ENCODE data around the gene MAPK1.
"Not testable (repeated sequence)": the region's sequence is repeated elsewhere in the genome, so short reads cannot be mapped to it uniquely, and the experiment has no call there.

MAPK1 gene

DNA sequence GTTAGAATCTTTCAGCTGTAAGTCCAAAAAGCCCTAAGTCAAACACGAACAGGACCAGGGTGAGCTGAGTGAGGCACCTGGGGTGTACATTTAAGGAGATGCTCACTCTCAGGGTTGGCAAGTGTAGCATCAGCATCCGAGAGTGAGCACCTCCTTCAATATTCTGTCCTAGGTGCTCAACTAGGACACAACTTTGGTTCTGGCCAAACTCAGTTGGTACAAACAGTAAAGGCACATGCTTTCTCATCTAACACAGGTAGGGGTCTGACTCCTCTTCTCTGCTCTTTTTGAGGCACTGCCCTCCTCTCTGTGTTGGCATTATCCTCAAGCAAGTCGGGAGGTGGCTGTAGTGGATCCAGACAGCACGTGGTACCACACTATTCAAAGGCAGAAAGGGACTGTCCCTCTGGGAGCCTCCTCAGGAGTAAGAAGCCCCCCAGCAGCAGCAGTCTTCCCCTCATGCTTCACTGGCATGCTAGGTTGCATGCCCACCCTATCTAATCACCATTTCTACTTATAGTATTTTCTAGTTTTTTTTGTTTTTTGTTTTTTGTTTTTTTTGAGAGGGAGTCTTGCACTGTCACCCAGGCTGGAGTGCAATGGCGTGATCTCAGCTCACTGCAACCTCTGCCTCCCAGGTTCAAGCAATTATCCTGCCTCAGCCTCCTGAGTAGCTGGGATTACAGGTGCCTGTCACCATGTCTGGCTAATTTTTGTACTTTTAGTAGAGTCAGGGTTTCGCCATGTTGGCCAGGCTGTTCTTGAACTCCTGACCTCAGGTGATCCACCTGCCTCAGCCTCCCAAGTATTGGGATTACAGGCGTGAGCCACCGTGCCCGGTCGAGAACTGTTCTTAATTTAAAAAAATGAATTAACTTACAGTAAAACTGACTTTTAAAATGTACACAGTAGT lies 14.7 kb upstream of the MAPK1 start:
- DNase-seq = no peak

DNA sequence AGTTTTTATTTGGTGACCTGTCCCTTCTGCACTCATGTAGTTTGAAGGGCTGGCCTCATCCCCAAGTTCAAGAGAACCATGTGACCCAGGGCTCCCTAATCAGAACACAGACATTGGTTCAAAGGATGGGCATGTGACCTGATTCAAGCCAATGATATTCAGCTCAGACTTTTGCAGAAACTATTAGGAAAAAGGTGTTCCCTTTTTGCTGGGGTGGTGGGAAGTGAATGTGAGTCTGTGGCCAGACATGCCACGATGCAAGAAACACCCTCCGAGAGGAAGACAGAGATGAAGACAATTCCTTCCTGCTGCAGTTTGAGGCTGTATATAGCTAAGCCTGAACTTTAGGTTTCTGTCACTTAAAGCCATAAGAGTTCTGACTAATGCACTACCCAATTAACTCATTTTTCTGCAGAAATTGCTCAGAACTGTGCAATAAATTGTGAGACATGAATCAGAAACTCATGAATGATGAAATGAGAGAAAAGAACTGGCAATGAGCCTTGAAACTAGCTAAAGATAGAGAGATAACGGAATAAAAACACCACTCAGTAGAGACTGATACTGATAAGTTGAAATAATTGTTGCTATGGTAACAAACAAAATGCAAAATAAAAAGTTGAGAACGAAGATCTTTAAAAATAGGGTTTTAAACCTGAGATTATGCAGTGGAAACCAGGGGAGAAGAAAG lies 9.2 kb upstream of the MAPK1 start:
- peak; percentile 14 to 19 for DNase-seq

DNA sequence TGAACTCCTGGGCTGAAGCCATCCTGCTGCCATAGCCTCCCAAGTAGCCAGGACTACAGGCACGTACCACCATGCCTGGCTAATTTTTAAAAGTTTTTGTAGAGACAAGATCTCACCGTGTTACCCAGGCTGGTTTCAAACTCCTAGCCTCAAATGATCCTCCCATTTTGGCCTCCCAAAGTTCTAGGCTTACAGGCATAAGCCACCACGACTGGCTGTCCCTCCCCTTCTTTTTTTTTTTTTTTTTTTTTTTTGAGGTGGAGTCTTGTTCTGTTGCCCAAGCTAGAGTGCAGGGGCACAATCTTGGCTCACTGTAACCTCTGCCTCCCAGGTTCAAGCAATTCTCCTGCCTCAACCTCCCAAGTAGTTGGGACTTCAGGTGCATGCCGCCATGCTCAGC lies 7.5 kb upstream of the MAPK1 start:
- not testable (repeated sequence) for DNase-seq

DNA sequence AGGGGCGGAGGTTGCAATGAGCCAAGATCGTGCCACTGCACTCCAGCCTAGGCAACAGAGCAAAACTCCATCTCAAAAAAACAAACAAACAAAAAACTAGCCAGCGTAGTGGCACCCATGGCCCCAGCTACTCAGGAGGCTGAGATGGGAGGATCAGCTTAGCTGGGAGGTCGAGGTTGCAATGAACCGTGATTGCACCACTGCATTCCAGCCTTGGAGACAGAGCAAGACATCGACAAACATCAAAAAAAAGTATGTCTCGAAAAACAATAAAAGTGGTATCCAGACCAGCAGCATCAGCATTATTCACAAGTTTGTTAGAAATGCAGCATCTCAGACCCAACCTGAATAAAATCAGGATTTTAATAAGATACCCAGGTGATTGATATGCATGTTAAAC lies 6.2 kb upstream of the MAPK1 start:
- DNase-seq = no peak

DNA sequence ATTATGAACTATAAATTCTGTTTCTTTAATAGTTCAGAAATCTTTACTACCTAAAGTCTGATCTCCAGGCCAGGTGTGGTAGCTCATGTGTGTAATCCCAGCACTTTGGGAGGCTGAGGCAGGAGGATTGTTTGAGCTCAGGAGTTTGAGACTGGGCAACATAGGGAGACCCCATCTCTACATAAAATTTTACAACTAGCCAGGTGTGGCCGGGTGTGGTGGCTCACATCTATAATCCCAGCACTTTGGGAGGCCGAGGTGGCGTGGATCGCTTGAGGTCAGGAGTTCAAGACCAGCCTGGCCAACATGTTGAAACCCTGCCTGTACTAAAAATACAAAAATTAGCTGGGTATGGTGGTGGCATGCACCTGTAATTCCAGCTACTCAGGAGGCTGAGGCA lies 5.3 kb upstream of the MAPK1 start:
- not testable (repeated sequence) for DNase-seq

DNA sequence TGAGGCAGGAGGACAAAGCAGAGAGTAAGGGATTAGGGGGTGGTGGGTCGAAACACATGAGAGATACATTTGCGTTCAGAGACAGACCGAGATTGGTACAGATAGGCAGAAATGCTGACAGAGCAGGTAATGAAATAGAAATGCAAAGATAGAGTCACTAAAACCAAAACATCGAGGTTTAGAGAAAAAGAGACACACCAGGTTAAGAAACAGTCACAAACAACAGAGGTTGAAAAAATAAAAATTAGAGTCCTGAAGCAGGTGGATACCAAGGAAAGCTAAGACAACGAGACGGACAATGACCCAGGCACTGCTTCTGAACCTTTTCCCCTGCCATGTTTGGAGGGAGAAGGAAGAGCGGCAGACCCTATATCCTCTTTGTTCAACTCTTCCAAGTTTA lies 1.2 kb upstream of the MAPK1 start:
- DNase-seq = no peak

DNA sequence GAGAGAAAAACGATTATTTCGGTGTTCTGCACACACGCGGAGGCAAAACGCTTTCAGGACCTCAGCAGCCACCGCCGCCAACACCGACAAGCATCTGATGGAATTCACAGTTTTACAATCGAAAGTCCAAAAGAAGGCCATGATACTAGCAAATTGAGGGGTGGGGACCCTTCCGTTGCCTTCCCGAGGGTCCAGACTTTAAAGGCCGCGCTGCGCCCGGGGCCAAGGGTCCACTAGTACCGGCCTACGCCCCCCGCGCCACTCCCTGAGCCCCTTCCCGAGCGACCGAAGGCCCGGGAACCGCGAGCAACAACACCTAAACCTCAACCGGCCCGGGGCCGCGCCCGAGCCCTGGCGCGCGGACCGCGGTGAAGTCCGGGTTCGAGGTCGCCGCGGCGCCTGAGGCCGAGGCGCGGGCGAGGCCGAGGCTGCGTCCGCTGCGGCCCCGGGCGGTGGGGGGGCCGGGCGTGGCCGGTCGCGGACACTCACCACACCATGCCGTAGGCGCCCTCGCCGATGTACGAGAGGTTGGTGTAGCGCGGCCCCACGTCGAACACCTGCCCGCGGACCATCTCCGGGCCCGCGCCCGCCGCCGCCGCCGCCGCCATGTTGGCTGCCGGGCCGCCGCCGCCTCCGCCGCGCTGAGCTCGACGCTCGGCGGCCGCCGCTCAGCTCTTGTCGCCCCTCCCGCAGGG lies 465 bp downstream of the MAPK1 start:
- DNase-seq = peak in 1 of 2 donors; percentile 17

DNA sequence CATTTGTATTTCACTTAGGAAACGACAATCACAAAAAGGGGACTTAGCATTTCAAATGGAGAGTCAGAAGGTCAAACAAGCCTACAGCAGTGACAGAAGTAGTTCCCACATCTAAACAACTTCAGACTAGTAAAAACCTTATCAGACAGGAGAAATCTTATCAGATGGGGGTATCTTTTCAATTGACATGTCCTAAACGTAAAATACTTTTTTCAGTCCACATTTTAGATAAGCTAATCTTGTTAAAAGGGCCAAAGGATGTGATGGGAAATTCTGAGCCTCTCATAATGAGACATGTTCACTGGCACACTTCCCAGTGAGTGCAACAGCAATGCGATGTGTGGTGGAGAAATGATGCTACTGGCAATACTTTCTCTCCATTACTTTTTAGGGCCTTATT lies 2.4 kb downstream of the MAPK1 start:
- DNase-seq = no peak

DNA sequence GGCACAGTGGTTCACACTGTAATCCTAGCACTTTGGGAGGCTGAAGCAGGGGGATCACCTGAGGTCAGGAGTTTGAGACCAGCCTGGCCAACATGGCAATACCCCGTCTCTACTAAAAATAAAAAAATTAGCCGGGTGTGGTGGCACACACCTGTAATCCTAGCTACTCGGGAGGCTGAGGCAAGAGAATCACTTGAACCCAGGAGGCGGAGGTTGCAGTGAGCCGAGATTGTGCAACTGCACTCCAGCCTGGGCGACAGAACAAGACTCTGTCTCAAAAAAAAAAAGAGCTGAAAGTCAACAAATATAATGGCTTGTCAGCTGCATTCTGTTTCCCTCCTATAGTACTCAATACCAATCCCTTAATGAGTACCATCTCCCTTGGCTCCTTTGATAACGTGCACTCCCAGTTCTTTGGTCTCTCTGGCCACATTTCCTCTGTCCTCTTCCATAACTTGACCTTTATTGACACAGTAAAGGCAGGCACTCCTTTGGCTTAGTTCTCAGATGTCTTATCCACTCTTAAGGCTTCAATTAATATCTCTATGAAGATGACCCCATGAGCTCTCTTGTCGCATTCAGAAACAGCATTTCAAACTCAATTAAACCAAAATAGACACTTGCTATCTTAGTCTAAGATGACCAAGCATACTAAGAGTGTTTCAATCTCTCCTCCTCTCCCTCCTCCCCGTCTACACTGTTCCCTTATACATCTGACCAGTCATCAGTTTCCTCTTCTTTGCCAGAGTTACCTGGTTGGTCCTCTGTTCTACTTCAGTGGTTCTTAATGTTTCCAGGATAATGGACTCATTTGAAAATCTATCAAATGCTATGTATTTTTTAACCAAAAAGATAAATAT lies 4.8 kb downstream of the MAPK1 start:
- DNase-seq = no peak

DNA sequence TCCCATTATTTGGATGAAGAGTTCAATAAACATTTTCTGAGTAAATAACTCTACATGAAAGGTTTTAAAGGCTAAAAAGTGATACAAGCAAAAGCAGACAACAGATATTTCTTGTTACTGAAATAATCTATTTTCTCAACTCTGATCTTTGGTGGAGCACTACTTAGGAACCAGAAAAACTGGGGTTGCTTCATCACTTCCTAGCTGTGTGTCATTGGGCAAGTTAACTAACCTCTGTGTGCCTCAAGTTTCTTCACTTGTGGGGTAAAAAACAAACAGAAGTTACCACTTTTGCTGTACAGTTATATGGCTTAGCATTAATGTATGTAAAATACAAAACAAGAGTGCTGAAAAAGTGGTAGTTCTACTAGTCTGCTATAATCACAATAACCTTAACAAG lies 5.6 kb downstream of the MAPK1 start:
- no peak for DNase-seq

DNA sequence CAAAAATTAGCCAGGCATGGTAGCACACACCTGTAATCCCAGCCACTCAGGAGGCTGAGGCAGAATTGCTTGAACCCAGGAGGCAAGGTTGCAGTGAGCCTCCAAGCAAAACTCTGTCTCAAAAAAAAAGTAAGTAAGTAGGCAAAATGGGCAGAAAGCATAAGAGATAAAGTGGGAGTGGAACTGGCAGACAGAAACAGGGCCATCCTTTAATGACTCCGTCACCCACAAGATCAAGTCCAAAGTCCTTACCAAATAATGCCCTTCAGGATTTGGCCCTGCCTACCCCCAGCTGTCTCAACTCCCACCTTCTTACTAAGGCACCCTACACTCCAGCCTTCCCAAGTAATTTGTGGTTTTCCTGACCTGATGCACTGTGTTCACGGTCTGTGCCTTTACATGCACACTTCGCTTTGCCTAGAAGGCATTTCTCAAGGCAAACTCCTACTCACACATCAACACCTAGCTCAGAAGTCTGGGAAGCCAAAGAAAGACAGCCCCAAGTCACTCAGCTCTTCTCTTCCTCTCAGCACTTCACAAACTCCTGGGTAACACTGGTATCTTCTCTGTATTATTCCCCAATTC lies 6.1 kb downstream of the MAPK1 start:
- no peak for DNase-seq

DNA sequence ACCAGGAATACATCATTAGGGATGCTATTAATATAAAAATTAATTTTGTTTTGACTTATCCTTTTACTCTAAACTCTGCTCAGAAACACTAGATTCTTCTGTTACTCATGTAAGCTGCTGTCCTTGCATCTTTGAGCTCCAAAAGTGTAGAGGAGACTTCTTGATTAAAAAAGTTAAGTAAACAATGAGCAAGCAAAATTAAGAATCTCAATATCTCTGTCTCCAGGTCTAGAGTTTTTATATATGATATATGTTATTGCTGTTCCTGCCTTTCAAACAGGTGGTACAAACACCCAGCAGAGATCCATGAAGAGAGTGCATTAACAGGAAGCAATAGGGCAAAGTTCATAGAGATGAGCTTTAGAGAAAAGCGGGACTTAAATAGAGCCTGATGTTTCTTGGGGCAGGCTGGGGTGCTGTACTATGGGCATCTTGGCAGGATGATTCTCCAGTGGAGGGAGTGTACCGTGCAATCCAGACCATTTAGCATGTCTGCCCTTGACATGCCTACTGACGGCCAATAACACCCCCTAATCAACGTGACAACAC lies 6.9 kb downstream of the MAPK1 start:
- DNase-seq = no peak

DNA sequence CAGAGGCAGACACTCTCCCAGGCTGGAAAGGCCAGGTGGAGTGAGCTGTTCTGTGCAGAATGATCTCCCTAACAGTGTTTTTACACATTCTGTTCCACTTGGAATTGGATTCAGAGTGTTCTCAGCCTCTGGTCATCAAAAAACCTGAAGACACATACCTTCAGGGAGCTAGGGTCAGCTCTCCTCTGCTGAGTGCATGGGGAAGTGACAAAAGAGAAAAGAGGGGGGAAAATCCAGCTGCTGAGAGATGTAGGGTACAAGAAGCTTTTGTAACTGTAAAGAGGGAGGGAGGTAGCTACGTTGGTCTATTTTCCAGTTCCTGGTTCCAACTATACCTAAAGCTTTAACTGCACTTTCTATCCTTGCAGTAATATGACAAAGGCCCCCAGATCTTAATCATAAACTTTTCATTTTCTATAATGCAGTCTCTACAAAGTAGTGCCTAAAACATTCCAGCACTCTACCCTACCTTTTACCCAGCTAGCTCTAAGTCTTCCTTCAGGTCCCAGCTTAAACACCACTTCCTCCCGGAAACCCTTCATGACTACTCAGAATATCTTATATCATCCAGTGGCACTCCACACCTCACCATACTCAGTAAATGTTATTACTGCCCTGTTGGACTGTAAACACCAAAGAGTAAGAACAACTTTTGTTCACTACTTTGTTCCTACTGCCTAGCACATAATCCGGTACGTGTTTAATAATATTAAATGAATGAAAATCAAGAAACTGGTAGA lies 9.2 kb downstream of the MAPK1 start:
- DNase-seq = no peak

DNA sequence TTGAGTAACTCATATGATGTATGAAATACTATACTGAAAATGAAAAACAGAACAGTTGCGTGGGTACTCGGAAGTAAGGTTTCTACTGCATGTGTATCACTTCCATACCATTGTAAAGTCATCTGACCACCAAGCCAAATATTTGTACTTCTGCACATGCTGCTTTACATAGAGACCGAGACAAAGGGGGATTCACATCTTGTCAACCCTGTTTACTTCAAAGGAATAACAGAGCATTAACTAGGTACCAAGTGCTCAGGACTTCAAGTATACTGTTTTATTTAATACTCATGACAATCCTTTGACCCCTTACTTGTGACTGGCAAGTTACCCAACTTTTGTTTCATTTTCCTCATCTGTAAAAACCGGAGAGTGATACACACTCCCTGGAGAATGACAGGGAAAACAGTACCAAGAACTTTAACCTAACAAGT lies 9.9 kb downstream of the MAPK1 start:
- DNase-seq = no peak

DNA sequence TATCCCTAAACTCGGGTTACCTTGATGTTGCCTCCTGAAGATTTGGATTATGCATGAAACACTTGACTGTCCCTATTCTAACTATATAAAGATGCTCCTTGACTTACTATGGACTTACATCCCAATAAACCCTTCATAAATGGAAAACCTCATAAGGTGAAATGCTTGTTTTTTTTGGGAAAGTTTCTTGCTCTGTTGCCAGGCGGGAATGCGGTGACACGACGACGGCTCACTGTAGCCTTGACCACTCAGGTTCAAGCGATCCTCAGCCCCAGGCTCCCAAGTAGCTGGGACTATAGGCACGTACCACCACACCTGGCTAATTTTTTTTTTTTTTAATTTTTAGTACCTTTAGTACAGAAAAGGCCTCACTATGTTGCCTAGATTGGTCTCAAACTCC lies 10.6 kb downstream of the MAPK1 start:
- DNase-seq = no peak

DNA sequence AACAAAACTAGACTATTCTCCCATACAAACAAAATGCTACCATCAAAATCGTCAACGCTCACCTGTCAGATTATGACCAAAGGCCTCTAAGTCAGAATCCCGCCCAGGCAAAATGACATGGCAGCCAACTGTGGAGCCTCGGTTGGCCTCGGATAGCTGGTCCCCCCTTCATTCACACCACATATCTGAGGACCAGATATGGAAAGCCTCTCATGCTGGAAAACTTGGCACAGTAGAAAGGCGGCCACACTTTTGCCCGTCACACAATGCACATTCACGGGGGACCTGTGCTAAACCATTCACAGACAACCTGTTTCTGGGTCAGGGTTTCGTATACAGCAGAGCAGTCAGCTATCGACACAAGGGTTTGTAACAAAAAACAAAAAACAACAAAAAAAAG lies 11.2 kb downstream of the MAPK1 start:
- no peak for DNase-seq

DNA sequence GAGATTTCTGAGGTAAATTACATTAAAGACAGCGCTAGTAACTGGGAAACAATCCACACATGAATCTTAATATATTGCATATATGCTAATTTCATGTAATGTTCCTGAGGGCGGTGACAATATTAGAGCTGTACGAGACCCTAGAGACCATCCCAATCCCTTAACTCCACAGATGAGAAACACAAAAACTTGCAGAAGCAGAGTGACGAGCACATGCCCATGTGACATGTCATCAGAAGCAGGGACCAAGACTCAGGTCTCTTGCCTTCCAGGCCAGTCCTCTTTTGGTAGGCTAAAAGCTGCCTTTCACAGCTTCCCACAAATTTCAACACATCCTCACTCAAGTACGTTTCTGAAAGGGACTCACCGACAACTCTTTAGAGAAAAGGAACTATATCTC lies 11.8 kb downstream of the MAPK1 start:
- DNase-seq = no peak

DNA sequence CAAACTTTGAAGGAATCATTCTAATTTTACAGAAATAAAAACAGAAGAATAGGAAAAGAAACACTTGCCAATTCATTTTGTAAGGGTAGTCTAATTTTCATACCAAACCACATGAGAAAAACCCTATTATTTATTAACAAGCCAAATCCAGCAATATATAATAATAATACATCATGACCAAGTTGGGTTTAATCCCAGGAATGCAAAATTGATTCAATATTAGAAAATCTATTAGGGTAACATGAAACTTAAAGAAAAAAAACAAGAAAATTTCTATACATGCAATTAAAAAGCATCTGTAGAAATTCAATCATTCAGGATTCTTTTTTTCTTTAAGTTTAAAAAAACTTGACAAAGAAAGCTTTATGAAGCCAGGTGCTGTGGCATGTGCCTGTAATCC lies 16.8 kb downstream of the MAPK1 start:
- DNase-seq = no peak

DNA sequence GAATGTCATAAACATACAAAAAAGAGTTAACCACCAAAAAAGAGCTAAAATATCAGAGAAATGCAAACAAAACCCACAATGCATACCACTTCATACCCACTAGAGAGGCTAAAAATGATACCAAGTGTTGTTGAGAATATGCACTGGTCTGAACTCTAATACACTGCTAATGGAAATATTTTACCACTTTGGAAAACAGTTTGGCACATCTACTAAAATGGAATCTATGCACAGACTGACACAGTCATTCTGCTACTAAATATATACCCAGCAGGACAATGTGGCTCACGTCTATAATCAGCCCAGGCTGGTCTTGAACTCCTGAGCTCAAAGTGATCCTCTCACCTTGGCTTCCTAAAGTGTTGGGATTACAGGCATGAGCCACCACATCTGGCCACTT lies 18.0 kb downstream of the MAPK1 start:
- DNase-seq = no peak

DNA sequence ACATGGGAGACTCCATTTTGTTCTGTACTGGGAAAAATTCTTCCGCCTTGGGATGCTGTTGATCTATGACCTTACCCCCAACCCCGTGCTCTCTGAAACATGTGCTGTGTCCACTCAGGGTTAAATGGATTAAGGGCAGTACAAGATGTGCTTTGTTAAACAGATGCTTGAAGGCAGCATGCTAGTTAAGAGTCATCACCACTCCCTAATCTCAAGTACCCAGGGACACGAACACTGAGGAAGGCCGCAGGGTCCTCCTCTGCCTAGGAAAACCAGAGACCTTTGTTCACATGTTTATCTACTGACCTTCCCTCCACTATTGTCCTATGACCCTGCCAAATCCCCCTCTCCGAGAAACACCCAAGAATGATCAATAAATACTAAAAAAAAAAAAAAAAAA lies 19.4 kb downstream of the MAPK1 start:
- DNase-seq = not testable (repeated sequence)
